ENCODE results near the gene ITGA1.
"Not testable (repeated sequence)": the region's sequence is repeated elsewhere in the genome, so short reads cannot be mapped to it uniquely, and the experiment has no call there.

ITGA1 gene

DNA sequence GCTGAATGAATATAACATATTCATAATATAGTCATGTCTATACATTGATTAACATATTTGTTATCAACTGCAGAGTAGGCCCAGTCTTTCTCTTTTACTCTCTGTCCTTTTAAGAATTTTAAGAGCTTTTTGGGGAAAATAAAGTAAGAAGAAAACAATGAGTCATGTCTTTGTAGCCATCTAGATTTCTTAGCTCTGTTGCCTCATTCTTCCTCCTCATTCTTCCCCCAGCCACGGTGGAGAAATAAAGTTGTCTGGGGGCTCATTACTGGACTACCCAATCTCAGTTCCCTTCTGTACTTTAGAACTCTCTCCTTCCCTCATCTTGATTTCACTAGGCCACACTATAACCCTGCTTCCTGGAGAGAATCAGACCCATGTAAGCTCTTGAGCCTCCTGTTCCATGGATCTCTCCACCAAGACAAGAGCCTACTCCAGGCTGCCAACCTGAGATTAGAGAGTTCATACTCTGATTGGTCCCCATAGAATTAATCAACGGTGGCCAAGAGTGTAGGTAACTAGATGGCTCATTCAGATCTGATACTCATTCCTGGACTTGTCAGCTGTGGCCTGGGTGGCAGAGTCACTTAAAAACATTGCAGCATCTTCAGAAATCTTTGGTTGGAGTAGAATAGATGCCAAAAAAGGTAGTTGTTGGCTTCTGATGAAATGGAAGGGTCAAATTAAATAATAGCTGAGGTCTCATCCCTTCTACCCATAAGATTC lies 44.2 kb downstream of the ITGA1 start:
- DNase-seq (ENCODE audit: low spot score) = no peak

DNA sequence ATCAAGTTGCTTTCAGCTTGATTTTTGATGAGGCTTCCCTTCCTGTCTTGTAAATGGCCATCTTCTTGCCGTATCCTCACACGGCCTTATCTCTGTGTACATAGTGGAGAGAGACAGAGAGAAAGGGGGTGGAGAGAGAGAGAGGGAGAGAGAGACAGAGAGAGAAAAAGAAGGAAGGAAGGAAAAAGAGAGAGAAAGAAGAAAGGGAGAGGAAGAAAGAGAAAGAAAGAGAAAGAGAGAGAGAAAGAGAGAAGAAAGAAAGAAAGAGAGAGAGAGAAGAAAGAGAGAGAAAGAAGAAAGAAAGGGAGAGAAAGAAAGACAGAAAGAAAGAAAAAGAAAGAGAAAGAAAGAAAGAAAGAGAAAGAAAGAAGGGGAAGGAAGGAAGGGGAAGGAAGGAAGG lies 46.6 kb downstream of the ITGA1 start:
- no peak for DNase-seq (ENCODE audit: low spot score)

DNA sequence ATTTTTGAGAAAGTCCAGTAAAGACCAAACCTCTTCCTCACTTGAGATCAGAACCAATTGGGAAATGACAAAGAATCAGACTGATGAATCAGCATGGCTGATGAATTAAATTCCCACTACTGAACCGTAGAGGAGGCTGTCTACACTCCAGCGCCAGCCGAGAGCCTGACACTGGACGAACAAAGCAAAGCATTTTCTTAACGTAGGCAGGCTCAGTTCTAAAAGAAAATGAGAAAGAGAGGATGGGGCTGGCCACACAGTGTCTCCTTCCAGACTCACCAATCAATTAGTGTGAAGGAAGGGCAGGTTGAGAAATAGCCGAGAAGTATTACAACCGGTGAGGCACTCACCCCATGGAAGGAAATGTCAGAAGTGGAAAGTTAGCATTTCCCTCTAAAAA lies 49.4 kb downstream of the ITGA1 start:
- no peak for DNase-seq (ENCODE audit: low spot score)

DNA sequence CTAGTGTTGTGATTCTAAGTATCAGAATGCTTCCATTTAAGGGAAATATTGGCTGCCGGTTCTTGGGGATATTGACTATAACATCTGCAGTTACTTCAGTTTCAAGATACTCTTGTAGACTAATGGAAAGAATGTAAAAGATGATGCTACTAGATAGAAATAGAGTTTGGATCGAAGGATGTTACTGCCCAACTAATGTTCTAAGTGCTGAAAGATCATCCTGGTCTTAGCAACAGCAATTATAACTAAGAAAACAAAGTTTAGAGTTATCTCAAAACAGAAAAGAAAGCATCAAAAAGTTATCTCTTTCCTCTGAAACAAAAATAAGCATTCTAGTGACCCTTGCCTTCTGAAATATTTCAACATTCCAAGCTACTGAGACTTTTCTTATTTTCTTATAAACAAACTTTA lies 49.9 kb downstream of the ITGA1 start:
- no peak for DNase-seq (ENCODE audit: low spot score)

DNA sequence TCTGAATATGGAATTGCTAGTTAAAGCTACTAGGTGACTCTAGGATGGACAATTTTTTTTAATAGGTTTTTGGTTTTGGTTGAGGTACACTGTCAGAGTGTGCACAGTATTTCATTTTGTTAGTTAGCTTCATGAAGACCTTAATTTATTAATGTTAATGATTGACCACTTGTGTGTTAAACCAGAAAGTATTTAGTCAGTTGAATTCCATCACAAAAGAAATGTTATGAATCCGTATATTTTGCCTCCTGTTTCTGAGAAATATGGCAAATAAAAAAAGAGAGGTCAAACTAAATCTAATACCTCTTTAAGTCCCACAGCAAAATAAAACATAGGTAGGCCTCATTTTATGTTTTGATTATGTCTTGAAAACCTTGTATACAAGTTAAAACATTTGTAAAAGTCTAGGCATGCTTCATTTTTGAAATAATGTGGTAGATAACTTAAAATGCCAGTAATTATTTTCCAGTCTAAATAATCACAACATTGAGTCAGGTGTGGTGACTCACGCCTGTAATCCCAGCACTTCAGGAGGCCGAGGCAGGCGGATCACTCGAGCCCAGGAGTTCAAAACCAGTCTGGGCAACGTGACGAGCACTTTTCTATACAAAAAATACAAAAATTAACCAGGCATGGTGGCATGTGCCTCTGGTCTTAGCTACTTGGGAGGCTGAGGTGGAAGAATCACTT lies 50.8 kb downstream of the ITGA1 start:
- no peak for DNase-seq (ENCODE audit: low spot score)

DNA sequence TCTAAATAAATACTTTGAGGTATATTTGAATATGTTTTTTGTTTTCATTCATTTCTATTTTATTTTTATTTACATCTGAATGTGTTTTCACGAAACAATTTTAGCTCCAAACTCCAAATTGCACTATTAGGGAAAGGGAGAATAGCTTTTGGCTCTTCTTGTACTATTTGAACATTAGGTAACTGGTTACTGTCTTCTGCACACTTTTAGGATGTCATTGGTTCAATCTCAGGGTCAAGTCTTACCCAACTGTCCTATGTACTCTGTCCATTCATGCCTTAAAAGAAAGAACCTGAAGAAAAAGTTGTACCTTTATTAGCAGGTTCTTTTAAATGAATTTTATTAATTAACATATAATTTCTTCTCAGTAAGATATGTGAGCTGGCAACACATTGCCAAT lies 51.6 kb downstream of the ITGA1 start:
- DNase-seq (ENCODE audit: low spot score) = no peak

DNA sequence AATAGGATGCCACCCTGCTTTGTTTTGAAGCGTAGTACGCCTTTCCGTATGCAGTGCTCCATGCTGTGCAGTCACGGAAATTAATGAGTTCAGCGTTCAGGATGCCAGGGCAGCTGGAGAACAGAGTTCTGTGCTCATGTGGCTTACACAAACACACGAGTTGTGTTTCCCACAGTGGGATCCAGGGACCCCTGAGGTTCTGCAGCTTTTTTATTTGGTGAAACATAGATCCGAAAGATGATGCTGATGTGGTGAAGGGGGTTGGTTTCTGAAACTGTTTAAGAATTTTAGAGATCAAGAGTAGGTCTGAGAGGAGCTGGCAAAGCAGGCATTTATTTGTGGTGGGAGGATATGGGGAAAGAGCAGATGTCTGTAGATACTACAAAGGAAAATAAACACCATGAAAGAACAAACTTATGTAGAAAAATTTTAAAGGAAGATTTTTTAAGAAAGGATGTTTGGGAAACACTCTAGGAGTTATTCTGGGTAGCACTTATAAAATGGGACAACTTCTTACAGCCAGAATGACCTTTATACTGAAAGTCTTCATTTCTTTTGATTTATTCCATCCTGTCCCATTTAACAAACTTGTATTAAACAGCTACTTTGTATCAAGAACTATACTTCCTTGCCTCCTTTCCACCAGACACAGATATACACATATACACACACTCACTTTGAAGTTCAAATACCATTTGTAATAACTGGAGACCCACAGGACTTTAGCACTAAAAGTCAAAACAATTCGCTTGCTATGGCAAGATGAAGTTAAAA lies 52.7 kb downstream of the ITGA1 start:
- DNase-seq (ENCODE audit: low spot score) = no peak

DNA sequence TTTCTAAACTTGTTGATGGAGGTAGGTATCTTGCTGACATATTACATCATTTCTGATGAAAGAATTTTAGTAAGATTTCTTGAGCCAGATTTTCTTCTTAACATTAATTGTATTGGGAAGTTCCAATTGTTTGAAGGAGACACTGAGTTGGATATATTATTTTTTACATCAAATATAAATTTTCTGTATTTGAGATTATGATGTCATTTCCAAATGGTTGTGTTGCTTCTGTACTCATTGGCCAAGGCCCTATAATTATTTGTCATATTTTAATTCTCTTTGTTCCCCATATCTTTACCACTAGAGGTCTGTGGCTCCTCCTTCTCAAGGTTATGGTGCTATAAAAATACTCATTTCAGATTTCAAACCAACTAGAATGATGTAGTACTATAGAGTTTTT lies 53.4 kb downstream of the ITGA1 start:
- DNase-seq (ENCODE audit: low spot score) = no peak

DNA sequence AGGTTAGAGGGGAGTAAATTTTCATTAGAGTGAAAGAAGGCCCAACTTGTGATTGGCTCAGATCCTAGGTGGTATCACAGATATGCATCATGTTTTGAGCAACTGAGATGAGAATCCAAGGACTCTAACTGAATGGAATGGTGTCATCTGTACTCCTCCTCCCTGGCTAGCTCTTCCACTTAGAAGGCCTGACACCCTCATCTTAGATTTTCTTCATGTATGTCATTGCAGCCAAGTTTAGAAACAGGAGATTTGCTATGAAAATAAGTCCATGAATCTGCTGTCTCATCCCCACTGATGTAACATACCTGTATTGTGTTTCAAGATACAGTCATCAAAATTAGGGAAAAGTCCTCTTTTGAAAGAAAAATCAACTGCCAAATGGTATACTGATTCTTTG lies 54.4 kb downstream of the ITGA1 start:
- no peak for DNase-seq (ENCODE audit: low spot score)

DNA sequence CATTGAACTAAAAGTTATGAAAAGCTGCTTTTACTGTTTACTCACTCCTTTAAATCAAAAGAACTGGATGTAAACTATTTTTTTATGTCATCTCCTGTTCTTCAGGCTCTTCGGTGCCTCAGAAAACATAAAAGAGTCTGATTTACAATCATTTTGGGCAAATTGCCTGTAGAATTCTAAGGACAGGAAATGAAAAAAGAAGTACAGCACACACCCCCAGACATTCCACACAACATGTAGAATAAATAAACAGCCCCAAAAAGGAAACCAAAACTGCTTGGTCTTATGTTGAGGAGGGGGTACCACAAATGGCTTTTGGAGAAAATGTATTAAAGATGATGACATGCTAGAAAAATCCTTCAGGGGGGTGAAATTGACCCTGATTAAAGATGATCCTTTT lies 57.2 kb downstream of the ITGA1 start:
- DNase-seq (ENCODE audit: low spot score) = no peak

DNA sequence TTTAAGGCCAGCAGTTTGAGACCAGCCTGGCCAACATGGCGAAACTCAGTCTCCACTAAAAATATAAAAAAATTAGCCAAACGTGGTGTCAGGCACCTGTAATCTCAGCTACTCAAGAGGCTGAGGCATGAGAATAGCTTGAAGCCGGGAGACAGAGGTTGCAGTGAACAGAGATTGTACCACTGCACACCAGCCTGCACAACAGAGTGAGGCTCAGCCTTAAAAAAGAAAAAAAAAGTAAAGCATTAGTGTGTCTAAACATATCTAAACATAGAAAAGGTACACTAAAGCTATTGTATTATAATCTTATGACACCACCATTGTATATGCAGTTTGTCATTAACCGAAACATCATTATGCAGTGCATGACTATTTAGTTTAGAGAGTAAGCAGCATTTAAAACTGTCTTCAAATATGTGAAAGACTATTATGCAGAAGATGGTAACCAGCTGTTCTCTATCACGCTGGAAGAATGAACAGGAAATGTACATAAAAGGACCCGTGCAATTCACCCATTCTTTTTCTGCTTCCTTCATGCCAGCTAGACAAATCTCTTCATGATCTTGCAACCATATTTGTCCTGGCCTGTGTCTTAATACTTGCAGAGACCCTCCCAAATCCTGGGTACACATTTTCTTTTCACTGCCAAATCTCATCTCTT lies 58.6 kb downstream of the ITGA1 start:
- no peak for DNase-seq (ENCODE audit: low spot score)

DNA sequence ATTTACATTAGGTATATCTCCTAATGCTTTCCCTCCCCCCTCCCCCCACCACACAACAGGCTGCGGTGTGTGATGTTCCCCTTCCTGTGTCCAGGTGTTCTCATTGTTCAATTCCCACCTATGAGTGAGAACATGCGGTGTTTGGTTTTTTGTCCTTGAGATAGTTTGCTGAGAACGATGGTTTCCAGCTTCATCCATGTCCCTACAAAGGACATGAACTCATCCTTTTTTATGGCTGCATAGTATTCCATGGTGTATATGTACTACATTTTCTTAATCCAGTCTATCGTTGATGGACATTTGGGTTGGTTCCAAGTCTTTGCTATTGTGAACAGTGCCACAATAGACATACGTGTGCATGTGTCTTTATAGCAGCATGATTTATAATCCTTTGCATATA lies 61.0 kb downstream of the ITGA1 start:
- DNase-seq (ENCODE audit: low spot score) = not testable (repeated sequence)

DNA sequence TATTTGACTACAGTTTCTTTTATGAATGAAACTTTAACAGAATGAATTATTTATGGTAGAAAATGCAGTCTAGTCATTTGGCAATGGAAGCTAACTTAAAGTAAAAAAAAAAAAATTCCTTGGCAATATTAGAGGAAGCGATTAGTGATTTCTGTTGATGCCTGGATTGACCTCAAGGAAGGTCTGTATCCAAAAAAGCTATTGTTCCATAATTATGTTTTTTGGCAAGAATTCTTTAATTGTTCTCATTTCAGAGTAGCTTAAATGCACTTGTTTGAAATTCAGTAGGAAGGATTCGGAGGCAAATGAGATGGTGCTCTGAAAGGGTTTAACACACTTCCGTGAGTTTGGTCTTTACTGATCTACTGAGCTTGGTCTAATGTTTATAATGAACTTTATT lies 61.8 kb downstream of the ITGA1 start:
- DNase-seq (ENCODE audit: low spot score) = no peak

DNA sequence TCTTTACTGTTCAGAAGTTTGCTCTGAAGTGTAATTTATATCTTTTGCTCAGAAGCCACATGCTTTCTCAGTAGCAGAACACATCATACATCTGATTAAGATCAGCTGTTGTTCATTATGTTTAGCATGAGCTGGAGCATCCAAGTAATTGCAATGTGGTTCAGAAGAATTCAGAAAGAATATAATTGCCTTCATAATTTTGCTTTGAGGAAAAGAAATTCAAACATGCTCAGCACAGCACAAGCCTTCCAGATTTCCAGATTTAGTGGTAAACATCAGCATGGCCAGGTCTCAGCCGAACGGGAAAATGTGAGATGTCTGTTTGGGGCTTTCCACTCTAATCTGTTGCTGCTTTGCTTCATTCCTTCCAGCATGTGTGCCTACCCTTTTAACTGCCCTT lies 65.9 kb downstream of the ITGA1 start:
- DNase-seq (ENCODE audit: low spot score) = no peak

DNA sequence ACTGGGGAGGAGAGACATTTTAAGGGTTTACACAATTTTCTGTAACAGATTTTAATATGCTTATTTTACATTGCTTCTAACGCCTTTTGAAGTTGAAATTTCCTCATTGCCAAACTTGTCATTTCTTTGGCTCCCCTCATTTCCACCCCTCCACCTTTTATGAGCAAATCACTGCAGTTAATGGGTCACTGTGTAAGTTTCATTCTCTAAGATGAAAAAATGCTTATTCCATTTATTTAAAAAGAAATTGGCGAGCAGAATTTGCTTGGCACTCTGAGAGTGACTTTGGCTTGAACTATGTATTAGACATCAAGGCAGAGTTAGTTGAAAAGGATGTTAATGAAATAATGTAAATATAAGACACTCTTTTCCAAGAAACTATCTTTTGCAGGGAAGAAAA lies 66.6 kb downstream of the ITGA1 start:
- no peak for DNase-seq (ENCODE audit: low spot score)

DNA sequence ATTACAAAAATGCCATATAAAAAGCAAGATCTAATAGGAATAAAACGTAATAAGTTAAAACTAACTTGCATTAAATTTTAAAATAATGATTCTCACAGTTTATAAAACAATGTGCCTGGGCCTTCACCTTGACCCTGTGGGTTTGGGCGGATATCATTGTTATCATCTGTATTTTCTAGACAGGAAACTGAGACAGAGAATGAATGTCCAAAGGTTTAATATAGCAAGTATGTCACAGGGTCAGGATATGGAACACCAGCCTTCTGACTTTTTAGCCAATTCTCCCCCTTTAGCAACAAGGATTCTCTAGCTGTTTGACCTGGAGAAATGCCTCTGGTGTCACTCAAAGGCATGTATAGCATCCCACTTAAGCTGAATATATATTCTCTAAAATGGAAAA lies 67.2 kb downstream of the ITGA1 start:
- DNase-seq (ENCODE audit: low spot score) = no peak

DNA sequence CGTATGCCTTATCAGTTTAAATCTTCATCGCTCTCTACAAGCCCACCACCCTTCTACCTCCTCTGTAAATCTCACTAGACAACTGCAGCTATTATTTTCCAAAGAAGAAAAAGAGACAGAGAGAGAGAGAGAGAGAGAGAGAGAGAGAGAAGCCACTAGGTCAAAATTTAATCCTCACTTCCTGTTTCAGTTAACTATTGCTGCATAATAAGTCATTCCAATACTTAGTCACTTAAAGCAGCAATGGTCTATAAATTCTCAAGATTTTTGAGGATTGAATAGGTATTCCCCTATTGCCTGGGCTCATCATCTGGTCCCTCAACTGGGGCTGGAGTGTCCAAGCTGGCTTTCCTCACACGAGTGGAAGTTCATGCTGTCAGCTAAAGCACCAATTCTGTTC lies 68.8 kb downstream of the ITGA1 start:
- no peak for DNase-seq (ENCODE audit: low spot score)

DNA sequence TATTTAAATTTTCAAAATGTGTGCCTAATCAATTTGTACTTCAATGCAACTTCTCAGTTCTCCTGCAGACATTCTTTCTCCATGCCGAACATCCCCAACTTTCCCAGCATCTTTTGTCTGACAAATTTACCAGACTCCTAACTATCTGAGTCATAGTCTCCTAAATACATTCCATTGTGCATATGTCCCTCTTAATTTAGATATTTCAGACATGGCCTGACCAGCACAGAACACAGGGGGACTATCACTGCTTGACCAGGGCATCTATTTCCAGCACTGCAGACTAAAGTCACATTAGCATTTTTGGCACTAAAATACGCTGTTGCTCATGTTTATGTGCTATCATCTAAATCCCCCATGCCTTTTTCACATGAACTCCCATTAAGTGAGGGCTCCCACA lies 71.9 kb downstream of the ITGA1 start:
- DNase-seq (ENCODE audit: low spot score) = peak; percentile 40

DNA sequence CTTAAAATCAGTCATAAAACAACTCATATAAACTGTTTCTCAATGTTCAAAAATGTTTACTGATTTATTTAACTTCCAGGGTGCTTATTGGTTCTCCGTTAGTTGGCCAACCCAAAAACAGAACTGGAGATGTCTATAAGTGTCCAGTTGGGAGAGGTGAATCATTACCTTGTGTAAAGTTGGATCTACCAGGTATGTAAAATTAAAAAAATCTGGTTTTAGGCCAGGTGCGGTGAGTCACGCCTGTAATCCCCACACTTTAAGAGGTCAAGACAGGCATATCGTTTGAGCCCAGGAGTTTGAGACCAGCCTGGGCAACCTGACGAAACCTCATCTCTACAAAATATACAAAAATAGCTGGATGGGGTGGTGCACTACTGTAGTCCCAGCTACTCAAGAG lies 73.7 kb downstream of the ITGA1 start:
- no peak for DNase-seq (ENCODE audit: low spot score)

DNA sequence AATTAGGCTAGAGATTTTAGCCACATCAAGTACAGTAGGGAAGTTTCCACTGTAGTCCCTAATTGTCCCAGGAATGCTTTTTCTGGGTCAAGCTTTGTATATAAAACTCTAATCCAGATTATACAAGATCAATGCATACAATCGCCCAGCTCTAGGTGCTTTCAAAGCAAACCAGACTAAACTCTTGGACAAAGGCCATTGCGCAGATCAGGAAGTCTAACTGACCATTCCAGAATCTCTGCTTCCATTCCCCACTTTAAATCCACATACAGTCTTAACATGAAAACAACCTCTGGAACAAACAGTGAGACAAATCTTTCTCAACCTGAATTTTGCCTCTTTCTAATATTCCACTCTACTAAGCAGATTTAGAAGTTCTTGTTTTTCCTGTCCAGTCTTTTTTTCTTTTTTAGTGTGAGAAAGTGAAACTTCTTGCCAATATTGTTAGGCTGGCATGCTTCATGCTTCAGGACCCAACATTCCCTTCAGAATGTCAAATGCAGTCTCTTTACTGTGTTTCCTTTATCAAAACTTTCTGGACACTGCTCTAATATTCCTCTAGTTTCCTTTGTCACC lies 76.1 kb downstream of the ITGA1 start:
- no peak for DNase-seq (ENCODE audit: low spot score)

DNA sequence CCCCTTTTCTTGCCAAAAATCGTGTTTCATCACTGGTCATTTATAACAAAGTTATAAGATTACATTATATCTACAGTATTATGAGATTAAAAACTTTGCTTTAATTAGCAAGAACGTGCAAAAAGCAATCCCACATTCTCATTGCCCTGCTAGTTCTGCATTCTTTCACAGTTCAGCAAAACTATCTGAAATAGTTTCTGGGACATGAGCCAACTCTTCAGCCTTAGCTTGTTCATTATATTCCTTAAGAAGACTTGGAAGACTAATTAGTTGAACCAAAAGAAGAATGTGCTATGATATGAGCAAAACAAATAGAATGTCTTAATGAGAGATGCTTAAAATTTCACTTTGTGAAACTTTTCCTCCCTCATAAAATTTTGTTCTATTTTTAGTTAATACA lies 76.7 kb downstream of the ITGA1 start:
- no peak for DNase-seq (ENCODE audit: low spot score)

DNA sequence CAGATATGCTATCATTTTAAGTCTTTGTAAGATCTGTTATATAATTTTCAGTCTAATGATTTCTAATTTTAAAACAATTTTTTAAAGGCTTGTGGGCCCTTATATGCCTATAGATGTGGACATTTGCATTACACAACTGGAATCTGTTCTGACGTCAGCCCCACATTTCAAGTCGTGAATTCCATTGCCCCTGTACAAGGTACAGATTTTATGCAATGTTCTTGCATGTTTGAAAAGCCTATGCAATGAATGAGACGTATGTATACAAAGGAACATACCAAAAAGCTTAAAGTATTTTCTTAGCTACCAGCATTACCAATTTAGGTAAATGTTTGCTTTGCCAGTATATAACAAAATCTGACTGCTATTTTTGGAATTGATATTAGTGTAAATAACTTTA lies 77.2 kb downstream of the ITGA1 start:
- DNase-seq (ENCODE audit: low spot score) = no peak
